H9 (cell line): Measurements from ENCODE around the gene YTHDC2. TPM values are rescaled to one million over a fixed set of nuclear protein-coding genes. Genes with fewer than 3 reads are reported as not detected.

Experiments
- DNase-seq: peaks from one replicate; pipeline ENCODE4 v3.0.0-alpha.2; 2017
- H2AFZ ChIP-seq: one replicate; pipeline ENCODE4 v1.6.1; 2013; ENCODE audit warnings: mild to moderate bottlenecking, low read length, control low read depth, moderate library complexity
- H2AK5ac ChIP-seq: 2 replicates; pipeline ENCODE4 v1.6.1; 2013; ENCODE audit warnings: low read length, control low read depth, mixed read lengths; ENCODE audit not compliant: insufficient read length
- H2BK120ac ChIP-seq: one replicate; pipeline ENCODE4 v1.6.1; 2013; ENCODE audit warnings: low read depth, mild to moderate bottlenecking, low read length, control low read depth, inconsistent platforms; ENCODE audit not compliant: poor library complexity, severe bottlenecking
- H2BK12ac ChIP-seq: 2 replicates; pipeline ENCODE4 v1.6.1; 2013; ENCODE audit warnings: low read length, control low read depth, mixed read lengths, low read depth; ENCODE audit not compliant: insufficient read length
- H2BK15ac ChIP-seq: 2 replicates; pipeline ENCODE4 v1.6.1; 2013; ENCODE audit warnings: low read depth, low read length, control low read depth
- H2BK20ac ChIP-seq: one replicate; pipeline ENCODE4 v1.6.1; 2013; ENCODE audit warnings: low read depth, mild to moderate bottlenecking, low read length, control low read depth, inconsistent platforms; ENCODE audit not compliant: poor library complexity, severe bottlenecking
- H2BK5ac ChIP-seq: 2 replicates; pipeline ENCODE4 v1.6.1; 2013; ENCODE audit warnings: low read length, control low read depth, mixed read lengths; ENCODE audit not compliant: insufficient read length
- H3K14ac ChIP-seq: 2 replicates; pipeline ENCODE4 v1.6.1; 2013; ENCODE audit warnings: low read length, control low read depth; ENCODE audit not compliant: insufficient read depth
- H3K18ac ChIP-seq: 2 replicates; pipeline ENCODE4 v1.6.1; 2013; ENCODE audit warnings: low read depth, mild to moderate bottlenecking, mixed read lengths, low read length, control low read depth; ENCODE audit not compliant: insufficient read length
- H3K23ac ChIP-seq: 2 replicates; pipeline ENCODE4 v1.6.1; 2013; ENCODE audit warnings: low read length, control low read depth, mixed read lengths, low read depth; ENCODE audit not compliant: insufficient read length
- H3K23me2 ChIP-seq: 2 replicates; pipeline ENCODE4 v1.6.1; 2013; ENCODE audit warnings: low read depth, mild to moderate bottlenecking, mixed read lengths, low read length, control low read depth; ENCODE audit not compliant: insufficient read length, poor library complexity, severe bottlenecking
- H3K27ac ChIP-seq: 2 replicates; pipeline ENCODE4 v1.5.1; 2013; ENCODE audit warnings: low read length, control low read depth, mixed read lengths, low read depth; ENCODE audit not compliant: insufficient read length
- H3K27me3 ChIP-seq: 2 replicates; pipeline ENCODE4 v1.6.1; 2013; ENCODE audit warnings: low read length, control low read depth, inconsistent platforms; ENCODE audit not compliant: insufficient read depth
- H3K4ac ChIP-seq: 2 replicates; pipeline ENCODE4 v1.6.1; 2013; ENCODE audit warnings: low read depth, mild to moderate bottlenecking, control low read depth, inconsistent platforms, low read length, moderate library complexity
- H3K4me1 ChIP-seq: 2 replicates; pipeline ENCODE4 v1.6.1; 2013; ENCODE audit warnings: low read length, control low read depth, inconsistent platforms; ENCODE audit not compliant: insufficient read depth
- H3K4me2 ChIP-seq: 2 replicates; pipeline ENCODE4 v1.6.1; 2013; ENCODE audit warnings: low read length, control low read depth, mixed read lengths; ENCODE audit not compliant: insufficient read length, insufficient read depth
- H3K56ac ChIP-seq: 2 replicates; pipeline ENCODE4 v1.6.1; 2013; ENCODE audit warnings: low read depth, mild to moderate bottlenecking, mixed read lengths, low read length, control low read depth; ENCODE audit not compliant: insufficient read length
- H3K79me1 ChIP-seq: 2 replicates; pipeline ENCODE4 v1.6.1; 2013; ENCODE audit warnings: low read depth, mild to moderate bottlenecking, moderate library complexity, low read length, control low read depth, inconsistent platforms; ENCODE audit not compliant: insufficient read depth, poor library complexity, severe bottlenecking
- H3K79me2 ChIP-seq: 2 replicates; pipeline ENCODE4 v1.6.1; 2013; ENCODE audit warnings: low read length, control low read depth, inconsistent platforms; ENCODE audit not compliant: insufficient read depth
- H3K9ac ChIP-seq: 2 replicates; pipeline ENCODE4 v1.6.1; 2013; ENCODE audit warnings: low read length, control low read depth, mixed read lengths; ENCODE audit not compliant: insufficient read length; ENCODE audit errors: extremely low read depth
- H3K9me3 ChIP-seq: one replicate; pipeline ENCODE4 v1.6.1; 2013; ENCODE audit warnings: low read depth, low read length, inconsistent platforms; ENCODE audit not compliant: control insufficient read depth
- H3T11ph ChIP-seq: one replicate; pipeline ENCODE4 v1.6.1; 2013; ENCODE audit warnings: mild to moderate bottlenecking, low read length, control low read depth, inconsistent platforms
- H4K20me1 ChIP-seq: one replicate; pipeline ENCODE4 v1.6.1; 2013; ENCODE audit not compliant: control insufficient read depth, insufficient read length, insufficient read depth
- H4K5ac ChIP-seq: 2 replicates; pipeline ENCODE4 v1.6.1; 2013; ENCODE audit warnings: low read depth, mild to moderate bottlenecking, mixed read lengths, low read length, control low read depth; ENCODE audit not compliant: insufficient read length
- H4K8ac ChIP-seq: replicated peaks from 2 replicates; pipeline ENCODE4 v1.6.1; 2013; ENCODE audit warnings: low read length, control low read depth, mixed read lengths, low read depth; ENCODE audit not compliant: insufficient read length
- H4K91ac ChIP-seq: 2 replicates; pipeline ENCODE4 v1.6.1; 2013; ENCODE audit warnings: low read depth, mild to moderate bottlenecking, moderate library complexity, mixed read lengths, low read length, control low read depth; ENCODE audit not compliant: insufficient read length
- H3K27ac Mint-ChIP-seq, 3 experiments: 2 replicates in 2 of 3; 3 replicates in 1 of 3; pipeline ENCODE4 v1.8.0; 2020 to 2021; ENCODE audit warnings: mixed read lengths in 3 of 3, mild to moderate bottlenecking in 1 of 3, moderate library complexity in 1 of 3
- H3K27me3 Mint-ChIP-seq: 2 replicates; pipeline ENCODE4 v1.8.0; 2021; ENCODE audit warnings: low read depth, mild to moderate bottlenecking, moderate library complexity, mixed read lengths
- H3K36me3 Mint-ChIP-seq, 3 experiments: 2 replicates in 2 of 3; 3 replicates in 1 of 3; pipeline ENCODE4 v1.8.0; 2020 to 2021; ENCODE audit warnings: low read depth in 3 of 3, mixed read lengths in 3 of 3; ENCODE audit not compliant: insufficient read depth in 1 of 3
- H3K4me1 Mint-ChIP-seq, 2 experiments: 2 replicates each; pipeline ENCODE4 v1.8.0; 2020; ENCODE audit warnings: mixed read lengths in 2 of 2
- H3K4me3 Mint-ChIP-seq, 2 experiments: 2 replicates in 1 of 2; 3 replicates in 1 of 2; pipeline ENCODE4 v1.8.0; 2020 to 2021; ENCODE audit warnings: mild to moderate bottlenecking in 2 of 2, mixed read lengths in 2 of 2, moderate library complexity in 1 of 2
- H3K9me3 Mint-ChIP-seq, 2 experiments: 2 replicates in 1 of 2; 3 replicates in 1 of 2; pipeline ENCODE4 v1.8.0; 2020; ENCODE audit warnings: mild to moderate bottlenecking in 2 of 2, mixed read lengths in 2 of 2, moderate library complexity in 1 of 2
- CTCF ChIP-seq: fragments of 200-600 bp; sonication (generic); conservative IDR thresholded peaks from 3 replicates; pipeline ENCODE4 v1.8.0; 2021; ENCODE audit warnings: antibody characterized with exemption, mild to moderate bottlenecking
- total RNA-seq: library from RNA; stranded (reverse); gene quantifications from 2 replicates; pipeline ENCODE4 v1.2.1, GENCODE V29; 2021

The YTHDC2 gene
- total RNA-seq, 1 experiment from 2014 or later, result 22.5 TPM

GRCh38 chr5:113508756-113509155, 4.7 kb upstream of the YTHDC2 start:
- H3K4me1 ChIP-seq, result no peaks in the 10 kb centered on the region
- H2BK15ac ChIP-seq, result no peak overlapping the region
- H3K4me2 ChIP-seq, result no peak overlapping the region
- no peak for DNase-seq
- Mint-ChIP-seq H3K27ac (no peak overlapping the region; a peak in 1 of 7 replicates), H3K36me3 (no peaks in the 10 kb centered on the region), H3K4me3 (no peak overlapping the region), H3K4me1 (peaks cover 2% of the 10 kb centered on the region in 2 experiments; a peak in 3 of 4 replicates), H3K9me3 (no peaks in the 10 kb centered on the region), H3K27me3 (peaks cover 7% of the 10 kb centered on the region)
- no peak overlapping the region for H3K23ac ChIP-seq
- H3K4ac ChIP-seq, result no peak overlapping the region
- H3K79me2 ChIP-seq, result no peaks in the 10 kb centered on the region
- no peak for TF ChIP-seq CTCF
- H3K56ac ChIP-seq, result no peak overlapping the region
- no peaks in the 10 kb centered on the region for H3K23me2 ChIP-seq
- no peaks in the 10 kb centered on the region for H3K79me1 ChIP-seq
- no peak overlapping the region for H3K18ac ChIP-seq
- no peak overlapping the region for H4K8ac ChIP-seq
- no peak overlapping the region for H2BK5ac ChIP-seq
- H4K91ac ChIP-seq, result no peak overlapping the region
- no peaks in the 10 kb centered on the region for H3K9me3 ChIP-seq
- no peak overlapping the region for H2AK5ac ChIP-seq
- no peak overlapping the region for H4K5ac ChIP-seq
- no peak overlapping the region for H3K9ac ChIP-seq
- no peak overlapping the region for H3T11ph ChIP-seq
- H3K14ac ChIP-seq, result no peak overlapping the region
- H3K27ac ChIP-seq, result no peak overlapping the region
- H2AFZ ChIP-seq, result no peak overlapping the region
- no peaks in the 10 kb centered on the region for H3K27me3 ChIP-seq
- H4K20me1 ChIP-seq, result no peaks in the 10 kb centered on the region
- no peak overlapping the region for H2BK120ac ChIP-seq
- no peak overlapping the region for H2BK20ac ChIP-seq
- no peak overlapping the region for H2BK12ac ChIP-seq
